Measurements from ENCODE around the gene ATXN1. TPM values are rescaled to one million over a fixed set of nuclear protein-coding genes. Genes with fewer than 3 reads are reported as not detected.

Gene ATXN1
- polyA plus RNA-seq, 2 of the 4 experiments (the other 2 are of a cell fraction): 2.9 to 8.3 TPM

DNA sequence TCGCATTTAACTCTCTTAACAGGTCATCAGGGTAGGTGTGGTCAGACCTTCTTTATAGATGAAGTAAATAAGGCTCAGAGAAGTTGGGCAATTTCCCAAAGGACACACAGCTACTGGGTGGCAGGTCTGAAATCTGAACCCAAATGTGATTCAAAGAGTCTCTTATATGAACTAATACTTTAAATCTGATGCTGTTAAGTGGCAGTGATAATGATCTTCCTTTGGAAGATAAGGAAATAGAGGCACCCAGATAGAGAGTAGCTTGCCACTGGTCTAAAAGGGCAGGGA lies 285.8 kb downstream of the ATXN1 start (continued):
- no peak for TF ChIP-seq CHD2 (IDR thresholded peaks at IDR 0.05; ENCODE audit: low read length, partially characterized antibody)
- TF ChIP-seq, protein P1, sequence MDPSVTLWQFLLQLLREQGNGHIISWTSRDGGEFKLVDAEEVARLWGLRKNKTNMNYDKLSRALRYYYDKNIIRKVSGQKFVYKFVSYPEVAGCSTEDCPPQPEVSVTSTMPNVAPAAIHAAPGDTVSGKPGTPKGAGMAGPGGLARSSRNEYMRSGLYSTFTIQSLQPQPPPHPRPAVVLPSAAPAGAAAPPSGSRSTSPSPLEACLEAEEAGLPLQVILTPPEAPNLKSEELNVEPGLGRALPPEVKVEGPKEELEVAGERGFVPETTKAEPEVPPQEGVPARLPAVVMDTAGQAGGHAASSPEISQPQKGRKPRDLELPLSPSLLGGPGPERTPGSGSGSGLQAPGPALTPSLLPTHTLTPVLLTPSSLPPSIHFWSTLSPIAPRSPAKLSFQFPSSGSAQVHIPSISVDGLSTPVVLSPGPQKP (IDR thresholded peaks at IDR 0.05; ENCODE audit: low read depth, low read length): no peak
- no peak for TF ChIP-seq POLR2A (IDR thresholded peaks at IDR 0.05; ENCODE audit: low read length)
- TF ChIP-seq HOXB5 (CRISPR knock-in tag; IDR thresholded peaks at IDR 0.05): no peak
- no peak for TF ChIP-seq CHD4 (IDR thresholded peaks at IDR 0.05; ENCODE audit: borderline replicate concordance)
- no peak for TF ChIP-seq EHMT2 (IDR thresholded peaks at IDR 0.05; ENCODE audit: low read depth)
- no peak for TF ChIP-seq JUNB (IDR thresholded peaks at IDR 0.05)

DNA sequence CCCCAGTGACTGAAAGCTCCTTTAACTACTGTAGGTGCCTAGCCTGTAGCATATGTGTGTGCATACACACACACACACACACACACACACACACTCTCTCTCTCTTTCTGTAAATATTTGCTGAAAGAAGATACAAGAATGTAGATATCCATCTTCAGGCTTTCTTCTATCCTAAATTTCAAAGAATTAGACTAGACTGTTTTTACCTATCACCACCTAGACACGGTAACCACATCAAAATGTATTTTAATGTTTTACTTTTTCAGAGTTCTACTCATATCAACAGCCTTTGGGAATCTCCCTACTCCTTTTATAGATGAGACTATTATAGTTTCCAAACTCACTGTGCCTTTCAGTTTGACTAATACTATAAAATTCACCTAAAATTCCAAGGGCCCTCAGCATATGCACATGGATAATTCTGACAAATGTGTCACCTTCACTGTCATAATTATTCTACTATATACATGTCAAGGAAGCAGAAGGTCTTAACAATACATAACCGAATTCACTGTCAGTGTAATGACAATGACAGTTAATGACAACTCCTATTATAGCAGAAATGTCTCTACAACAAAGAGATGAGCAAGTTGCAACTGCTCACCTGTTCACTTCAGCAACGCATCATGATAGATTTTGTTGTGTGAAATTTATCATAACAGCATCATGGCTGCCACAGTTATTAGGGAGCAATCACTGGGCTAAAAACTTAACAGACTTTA lies 286.3 kb downstream of the ATXN1 start:
- DNase-seq (ENCODE audit: low read depth in 1 of 2, low spot score in 1 of 2) (no peak), ATAC-seq (no peak), FAIRE-seq (no peak)
- CTCF ChIA-PET: interaction anchor here (1.5 kb wide), 1 partner anchor 36 kb away, joined by 3 read pairs; no protein-coding TSS in a partner anchor
- Histone ChIP-seq H3K4me1 (peaks cover 26% of the 10 kb centered on the region), H3K4me2 (no peak overlapping the region), H3K27ac (no peak overlapping the region), H3K9me3 (no peaks in the 10 kb centered on the region), H3K4me3 (no peak overlapping the region)
- POLR2A ChIA-PET: no interaction called here
- WGBS (ENCODE audit: missing lambda C conversion rate): 84% methylated on average over 3 of the region's 3 CpGs
- TF ChIP-seq HOXB5 (CRISPR knock-in tag; IDR thresholded peaks at IDR 0.05) (no peak), MYC (IDR thresholded peaks at IDR 0.05; ENCODE audit: borderline replicate concordance, low read length) (no peak), HEYL (CRISPR knock-in tag; IDR thresholded peaks at IDR 0.05) (no peak), RFX5 (IDR thresholded peaks at IDR 0.05) (no peak), CEBPB (IDR thresholded peaks at IDR 0.05) (no peak), KDM1A (IDR thresholded peaks at IDR 0.05; ENCODE audit: low read depth) (no peak), RARB (CRISPR knock-in tag; IDR thresholded peaks at IDR 0.05) (no peak), CHD4 (IDR thresholded peaks at IDR 0.05; ENCODE audit: borderline replicate concordance) (no peak), ESRRA (IDR thresholded peaks at IDR 0.05; ENCODE audit: borderline replicate concordance, low read length) (no peak), NPAS2 (CRISPR knock-in tag; IDR thresholded peaks at IDR 0.05; ENCODE audit: borderline replicate concordance) (no peak), HOXB13 (CRISPR knock-in tag; IDR thresholded peaks at IDR 0.05; ENCODE audit: low read depth) (no peak), CHD2 (IDR thresholded peaks at IDR 0.05; ENCODE audit: low read length, partially characterized antibody) (no peak)
- TF ChIP-seq, protein P2, sequence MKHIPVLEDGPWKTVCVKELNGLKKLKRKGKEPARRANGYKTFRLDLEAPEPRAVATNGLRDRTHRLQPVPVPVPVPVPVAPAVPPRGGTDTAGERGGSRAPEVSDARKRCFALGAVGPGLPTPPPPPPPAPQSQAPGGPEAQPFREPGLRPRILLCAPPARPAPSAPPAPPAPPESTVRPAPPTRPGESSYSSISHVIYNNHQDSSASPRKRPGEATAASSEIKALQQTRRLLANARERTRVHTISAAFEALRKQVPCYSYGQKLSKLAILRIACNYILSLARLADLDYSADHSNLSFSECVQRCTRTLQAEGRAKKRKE (CRISPR knock-in tag; IDR thresholded peaks at IDR 0.05; ENCODE audit: low read depth): no peak
- TF ChIP-seq, protein P3, sequence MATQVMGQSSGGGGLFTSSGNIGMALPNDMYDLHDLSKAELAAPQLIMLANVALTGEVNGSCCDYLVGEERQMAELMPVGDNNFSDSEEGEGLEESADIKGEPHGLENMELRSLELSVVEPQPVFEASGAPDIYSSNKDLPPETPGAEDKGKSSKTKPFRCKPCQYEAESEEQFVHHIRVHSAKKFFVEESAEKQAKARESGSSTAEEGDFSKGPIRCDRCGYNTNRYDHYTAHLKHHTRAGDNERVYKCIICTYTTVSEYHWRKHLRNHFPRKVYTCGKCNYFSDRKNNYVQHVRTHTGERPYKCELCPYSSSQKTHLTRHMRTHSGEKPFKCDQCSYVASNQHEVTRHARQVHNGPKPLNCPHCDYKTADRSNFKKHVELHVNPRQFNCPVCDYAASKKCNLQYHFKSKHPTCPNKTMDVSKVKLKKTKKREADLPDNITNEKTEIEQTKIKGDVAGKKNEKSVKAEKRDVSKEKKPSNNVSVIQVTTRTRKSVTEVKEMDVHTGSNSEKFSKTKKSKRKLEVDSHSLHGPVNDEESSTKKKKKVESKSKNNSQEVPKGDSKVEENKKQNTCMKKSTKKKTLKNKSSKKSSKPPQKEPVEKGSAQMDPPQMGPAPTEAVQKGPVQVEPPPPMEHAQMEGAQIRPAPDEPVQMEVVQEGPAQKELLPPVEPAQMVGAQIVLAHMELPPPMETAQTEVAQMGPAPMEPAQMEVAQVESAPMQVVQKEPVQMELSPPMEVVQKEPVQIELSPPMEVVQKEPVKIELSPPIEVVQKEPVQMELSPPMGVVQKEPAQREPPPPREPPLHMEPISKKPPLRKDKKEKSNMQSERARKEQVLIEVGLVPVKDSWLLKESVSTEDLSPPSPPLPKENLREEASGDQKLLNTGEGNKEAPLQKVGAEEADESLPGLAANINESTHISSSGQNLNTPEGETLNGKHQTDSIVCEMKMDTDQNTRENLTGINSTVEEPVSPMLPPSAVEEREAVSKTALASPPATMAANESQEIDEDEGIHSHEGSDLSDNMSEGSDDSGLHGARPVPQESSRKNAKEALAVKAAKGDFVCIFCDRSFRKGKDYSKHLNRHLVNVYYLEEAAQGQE (IDR thresholded peaks at IDR 0.05): no peak
- TF ChIP-seq, protein P4, sequence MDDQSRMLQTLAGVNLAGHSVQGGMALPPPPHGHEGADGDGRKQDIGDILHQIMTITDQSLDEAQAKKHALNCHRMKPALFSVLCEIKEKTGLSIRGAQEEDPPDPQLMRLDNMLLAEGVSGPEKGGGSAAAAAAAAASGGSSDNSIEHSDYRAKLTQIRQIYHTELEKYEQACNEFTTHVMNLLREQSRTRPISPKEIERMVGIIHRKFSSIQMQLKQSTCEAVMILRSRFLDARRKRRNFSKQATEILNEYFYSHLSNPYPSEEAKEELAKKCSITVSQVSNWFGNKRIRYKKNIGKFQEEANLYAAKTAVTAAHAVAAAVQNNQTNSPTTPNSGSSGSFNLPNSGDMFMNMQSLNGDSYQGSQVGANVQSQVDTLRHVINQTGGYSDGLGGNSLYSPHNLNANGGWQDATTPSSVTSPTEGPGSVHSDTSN (IDR thresholded peaks at IDR 0.05): no peak
